Glutamatergic neuron (in vitro differentiated cells): Measurements from ENCODE around the gene RPS3A. TPM values are rescaled to one million over a fixed set of nuclear protein-coding genes. Genes with fewer than 3 reads are reported as not detected.
A peak's percentile ranks its signal among the peaks of the same experiment; 100 is the strongest.

Experiments used
- DNase-seq: peaks from one replicate; pipeline ENCODE4 v3.0.0; 2022
- H3K27ac Mint-ChIP-seq: one replicate; pipeline ENCODE4 v1.8.0; 2020; ENCODE audit warnings: mild to moderate bottlenecking, mixed read lengths, inconsistent platforms; ENCODE audit not compliant: unreplicated experiment
- H3K27me3 Mint-ChIP-seq: one replicate; pipeline ENCODE4 v1.8.0; 2020; ENCODE audit warnings: mild to moderate bottlenecking, moderate library complexity, mixed read lengths, inconsistent platforms; ENCODE audit not compliant: unreplicated experiment
- H3K36me3 Mint-ChIP-seq: one replicate; pipeline ENCODE4 v1.8.0; 2020; ENCODE audit warnings: mild to moderate bottlenecking, mixed read lengths, inconsistent platforms; ENCODE audit not compliant: unreplicated experiment
- H3K4me1 Mint-ChIP-seq: one replicate; pipeline ENCODE4 v1.8.0; 2020; ENCODE audit warnings: mild to moderate bottlenecking, low read depth, mixed read lengths, inconsistent platforms; ENCODE audit not compliant: unreplicated experiment
- H3K4me3 Mint-ChIP-seq: one replicate; pipeline ENCODE4 v1.8.0; 2020; ENCODE audit warnings: mild to moderate bottlenecking, mixed read lengths, inconsistent platforms; ENCODE audit not compliant: unreplicated experiment
- H3K9me3 Mint-ChIP-seq: one replicate; pipeline ENCODE4 v1.8.0; 2020; ENCODE audit warnings: mild to moderate bottlenecking, moderate library complexity, mixed read lengths, inconsistent platforms; ENCODE audit not compliant: unreplicated experiment
- total RNA-seq: library from RNA; stranded (reverse); fragmentation: NEBNext Ultra II Directional; extraction: Animal tissue kit (Norgen Biotek cat#: 25700); gene quantifications from one replicate; pipeline ENCODE4 v1.2.1, GENCODE V29; 2021; ENCODE audit not compliant: unreplicated experiment
- TF ChIP-seq, protein P1 (sequence below): fragments of 200-600 bp; sonication (generic); IDR thresholded peaks from one replicate; pipeline ENCODE4 v1.5.0; 2021; ENCODE audit not compliant: partially characterized antibody, unreplicated experiment

RPS3A gene
- total RNA-seq, 1 donor from 2014 or later = 1,044 TPM

DNA sequence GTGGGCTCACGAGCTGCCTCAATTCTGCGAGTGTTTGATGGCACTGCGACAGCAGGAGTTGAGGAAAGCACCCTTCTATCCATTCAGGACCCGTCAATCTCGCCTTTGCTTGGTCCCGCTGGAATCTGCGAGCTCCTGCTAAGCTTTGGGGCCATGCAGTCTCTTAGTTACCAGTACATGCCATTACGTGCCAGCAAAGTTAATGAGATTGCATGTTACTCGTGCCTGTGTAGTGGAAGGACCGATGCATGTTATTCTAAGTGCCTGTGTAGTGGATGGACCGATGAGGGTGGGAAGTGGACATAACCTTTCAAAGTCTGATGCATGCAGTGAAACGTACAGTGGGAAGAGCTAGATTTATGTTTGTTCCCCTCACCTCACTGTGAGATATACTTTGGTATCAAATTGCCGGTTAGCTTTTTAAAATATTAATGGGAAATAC, 569 bp downstream of the RPS3A start:
- Mint-ChIP-seq H3K27ac (peak overlapping the region; percentile 99), H3K9me3 (peaks cover 7% of the 10 kb centered on the region), H3K36me3 (no peaks in the 10 kb centered on the region), H3K4me1 (peaks cover 7% of the 10 kb centered on the region), H3K4me3 (peak overlapping the region; percentile 95), H3K27me3 (peaks cover 7% of the 10 kb centered on the region)
- TF ChIP-seq, protein P1, sequence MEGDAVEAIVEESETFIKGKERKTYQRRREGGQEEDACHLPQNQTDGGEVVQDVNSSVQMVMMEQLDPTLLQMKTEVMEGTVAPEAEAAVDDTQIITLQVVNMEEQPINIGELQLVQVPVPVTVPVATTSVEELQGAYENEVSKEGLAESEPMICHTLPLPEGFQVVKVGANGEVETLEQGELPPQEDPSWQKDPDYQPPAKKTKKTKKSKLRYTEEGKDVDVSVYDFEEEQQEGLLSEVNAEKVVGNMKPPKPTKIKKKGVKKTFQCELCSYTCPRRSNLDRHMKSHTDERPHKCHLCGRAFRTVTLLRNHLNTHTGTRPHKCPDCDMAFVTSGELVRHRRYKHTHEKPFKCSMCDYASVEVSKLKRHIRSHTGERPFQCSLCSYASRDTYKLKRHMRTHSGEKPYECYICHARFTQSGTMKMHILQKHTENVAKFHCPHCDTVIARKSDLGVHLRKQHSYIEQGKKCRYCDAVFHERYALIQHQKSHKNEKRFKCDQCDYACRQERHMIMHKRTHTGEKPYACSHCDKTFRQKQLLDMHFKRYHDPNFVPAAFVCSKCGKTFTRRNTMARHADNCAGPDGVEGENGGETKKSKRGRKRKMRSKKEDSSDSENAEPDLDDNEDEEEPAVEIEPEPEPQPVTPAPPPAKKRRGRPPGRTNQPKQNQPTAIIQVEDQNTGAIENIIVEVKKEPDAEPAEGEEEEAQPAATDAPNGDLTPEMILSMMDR = no peak
- DNase-seq = no peak

DNA sequence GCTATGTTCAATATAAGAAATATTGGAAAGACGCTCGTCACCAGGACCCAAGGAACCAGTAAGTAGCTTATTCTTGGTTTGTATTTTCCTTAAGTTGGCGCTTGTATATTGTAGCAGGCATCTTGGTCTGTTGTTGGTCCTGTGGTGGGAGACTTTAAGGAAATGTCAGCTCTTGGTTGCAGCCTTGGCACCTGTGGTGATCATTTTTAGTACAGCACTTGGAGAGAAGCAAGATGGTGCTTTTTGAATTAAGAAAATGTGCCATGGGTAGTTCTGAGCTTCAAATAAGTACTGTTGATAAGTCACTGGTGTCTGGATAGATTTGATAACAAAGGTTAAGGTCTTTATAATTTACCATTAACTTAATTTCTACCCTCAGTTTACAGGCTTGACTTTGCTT, 1.1 kb downstream of the RPS3A start:
- Mint-ChIP-seq H3K4me1 (peaks cover 7% of the 10 kb centered on the region), H3K27ac (peak overlapping the region; percentile 99), H3K27me3 (peaks cover 7% of the 10 kb centered on the region), H3K9me3 (peaks cover 7% of the 10 kb centered on the region), H3K4me3 (peak overlapping the region; percentile 95), H3K36me3 (no peaks in the 10 kb centered on the region)
- TF ChIP-seq, protein P1 = no peak
- DNase-seq = no peak

DNA sequence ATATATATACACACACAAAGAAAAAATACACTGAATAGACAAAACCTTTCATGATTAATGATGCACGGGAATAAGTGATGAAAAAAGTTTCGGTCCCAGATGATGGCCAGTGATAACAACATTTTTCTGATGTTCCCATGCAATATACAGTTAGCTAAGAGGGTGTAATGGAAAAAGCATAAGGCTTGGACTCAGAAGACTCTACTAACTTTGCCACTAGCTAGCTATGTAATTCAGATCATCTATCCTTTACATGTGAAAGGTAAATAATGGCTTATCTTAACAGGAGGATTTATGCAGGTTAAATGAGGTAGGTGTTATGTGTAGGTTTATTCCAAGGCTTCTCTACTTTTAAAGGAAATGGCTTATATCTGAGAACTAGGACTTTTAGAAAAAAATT, 4.3 kb downstream of the RPS3A start:
- Mint-ChIP-seq H3K27ac (no peak overlapping the region), H3K9me3 (peaks cover 7% of the 10 kb centered on the region), H3K27me3 (peaks cover 8% of the 10 kb centered on the region), H3K4me1 (peaks cover 7% of the 10 kb centered on the region), H3K36me3 (no peaks in the 10 kb centered on the region), H3K4me3 (no peak overlapping the region)
- TF ChIP-seq, protein P1 = no peak
- DNase-seq = no peak

DNA sequence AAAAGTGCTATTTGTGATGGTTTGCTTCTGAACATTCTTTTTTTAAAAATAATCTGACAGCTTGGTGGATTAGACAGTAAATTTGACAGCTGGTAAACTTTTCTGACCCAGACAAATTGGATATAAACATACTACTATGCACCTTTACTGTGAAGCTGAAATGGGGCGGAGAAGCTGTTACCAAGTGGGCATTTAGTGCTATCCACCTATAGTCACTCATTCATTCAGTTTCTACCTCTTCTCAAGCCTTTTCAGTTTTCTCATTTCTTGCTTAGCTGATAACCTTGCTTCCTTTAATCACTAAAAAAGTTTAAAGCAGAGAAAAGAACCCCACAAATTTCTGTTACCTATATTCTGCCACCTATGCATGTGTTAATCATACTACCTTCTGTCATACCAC, 5.2 kb downstream of the RPS3A start:
- no peak overlapping the region for H3K4me3 Mint-ChIP-seq
- TF ChIP-seq, protein P1 = no peak
- H3K36me3 Mint-ChIP-seq = no peaks in the 10 kb centered on the region
- no peak overlapping the region for H3K27ac Mint-ChIP-seq
- H3K27me3 Mint-ChIP-seq = peaks cover 4% of the 10 kb centered on the region
- peaks cover 7% of the 10 kb centered on the region for H3K4me1 Mint-ChIP-seq
- H3K9me3 Mint-ChIP-seq = peaks cover 2% of the 10 kb centered on the region
- DNase-seq = no peak

DNA sequence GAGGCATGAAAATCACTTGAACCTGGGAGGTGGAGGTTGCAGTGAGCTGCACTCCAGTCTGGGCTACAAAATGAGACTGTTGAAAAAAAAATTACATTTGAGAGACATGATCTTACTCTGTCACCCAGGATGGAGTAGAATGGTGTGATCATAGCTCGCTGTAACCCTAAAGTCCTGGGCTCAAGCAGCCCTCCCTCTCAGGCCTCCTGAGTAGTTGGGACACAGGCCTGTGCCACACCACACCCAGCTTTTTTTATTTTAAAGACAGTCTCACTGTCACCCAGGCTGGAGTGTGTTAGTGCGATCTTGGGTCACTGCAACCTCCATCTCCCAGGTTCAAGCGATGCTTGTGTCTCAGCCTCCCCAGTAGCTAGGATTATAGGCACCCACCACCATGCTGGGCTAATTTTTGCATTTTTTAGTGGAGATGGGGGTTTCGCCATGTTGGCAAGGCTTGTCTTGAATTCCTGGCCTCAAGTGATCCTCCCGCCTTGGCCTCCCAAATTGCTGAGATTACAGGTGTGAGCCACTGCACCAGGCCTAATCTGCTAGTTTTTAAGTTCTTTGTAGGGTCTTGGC, 6.1 kb downstream of the RPS3A start:
- Mint-ChIP-seq H3K27ac (no peak overlapping the region), H3K36me3 (no peaks in the 10 kb centered on the region), H3K9me3 (no peaks in the 10 kb centered on the region)

More for the DNA sequence above, 6.1 kb downstream of the RPS3A start:
- H3K4me3 Mint-ChIP-seq = no peak overlapping the region
- peaks cover 2% of the 10 kb centered on the region for H3K27me3 Mint-ChIP-seq
- no peak for DNase-seq
- H3K4me1 Mint-ChIP-seq = peaks cover 5% of the 10 kb centered on the region
- TF ChIP-seq, protein P1 = no peak
